GM18508 (cell line): ENCODE measurements around the gene MAML1.
"Not testable (repeated sequence)": the region's sequence is repeated elsewhere in the genome, so short reads cannot be mapped to it uniquely, and the experiment has no call there.

ENCODE experiments used
- ATAC-seq: cut with Tn5 transposase; IDR thresholded peaks from one replicate; pipeline ENCODE4 v1.9.1; 2021; ENCODE audit warnings: moderate number of reproducible peaks; ENCODE audit not compliant: insufficient read depth, unreplicated experiment

The MAML1 gene

GRCh38 chr5:179731791-179732411, 721 bp upstream of the MAML1 start:
- ATAC-seq = peak; percentile 21

GRCh38 chr5:179732918-179733771, 523 bp downstream of the MAML1 start:
- ATAC-seq = peak; percentile 6

GRCh38 chr5:179733772-179734126, 1.1 kb downstream of the MAML1 start:
- ATAC-seq = no peak

- no peak for ATAC-seq
These were observed 2.0 kb downstream of the MAML1 start for GRCh38 chr5:179734536-179735164.

GRCh38 chr5:179738742-179739141, 6.1 kb downstream of the MAML1 start:
- ATAC-seq = no peak

GRCh38 chr5:179744106-179744505, 11.5 kb downstream of the MAML1 start:
- ATAC-seq = not testable (repeated sequence)

- ATAC-seq = no peak
These were observed 14.2 kb downstream of the MAML1 start for GRCh38 chr5:179746872-179747271.

- no peak for ATAC-seq
These were observed 15.2 kb downstream of the MAML1 start for GRCh38 chr5:179747811-179748210.

GRCh38 chr5:179749857-179750508, 17.4 kb downstream of the MAML1 start:
- ATAC-seq = no peak

- ATAC-seq = no peak
These were observed 21.3 kb downstream of the MAML1 start for GRCh38 chr5:179753971-179754370.

GRCh38 chr5:179755022-179755421, 22.4 kb downstream of the MAML1 start:
- ATAC-seq = no peak

GRCh38 chr5:179758955-179759354, 26.3 kb downstream of the MAML1 start:
- no peak for ATAC-seq

GRCh38 chr5:179759581-179760551, 27.2 kb downstream of the MAML1 start:
- ATAC-seq = peak; percentile 47

GRCh38 chr5:179762079-179762780, 29.6 kb downstream of the MAML1 start:
- ATAC-seq = no peak

- no peak for ATAC-seq
These were observed 30.2 kb downstream of the MAML1 start for GRCh38 chr5:179762781-179763176.

GRCh38 chr5:179763215-179763945, 30.8 kb downstream of the MAML1 start:
- ATAC-seq = no peak

- ATAC-seq = no peak
These were observed 31.4 kb downstream of the MAML1 start for GRCh38 chr5:179764056-179764455.

- no peak for ATAC-seq
These were observed 32.8 kb downstream of the MAML1 start for GRCh38 chr5:179765400-179765799.
